Mesothelial cell of epicardium (in vitro differentiated cells): ENCODE data around the gene TMEM115. TPM values are rescaled to one million over a fixed set of nuclear protein-coding genes. Genes with fewer than 3 reads are reported as not detected.

Experiments
- DNase-seq, 2 experiments: peaks; one replicate each; pipeline ENCODE4 v3.0.0; 2021; ENCODE audit warnings: low spot score in 2 of 2; ENCODE audit not compliant: unreplicated experiment in 2 of 2
- H3K27ac Mint-ChIP-seq: 2 replicates; pipeline ENCODE4 v1.8.0; 2021; ENCODE audit warnings: mixed read lengths
- H3K27me3 Mint-ChIP-seq: 2 replicates; pipeline ENCODE4 v1.8.0; 2021; ENCODE audit warnings: low read depth, mixed read lengths
- H3K36me3 Mint-ChIP-seq: 2 replicates; pipeline ENCODE4 v1.8.0; 2021; ENCODE audit warnings: mixed read lengths
- H3K4me1 Mint-ChIP-seq: 2 replicates; pipeline ENCODE4 v1.8.0; 2021; ENCODE audit warnings: mixed read lengths
- H3K4me3 Mint-ChIP-seq: 2 replicates; pipeline ENCODE4 v1.8.0; 2021; ENCODE audit warnings: mild to moderate bottlenecking, moderate library complexity, mixed read lengths
- H3K9me3 Mint-ChIP-seq: 2 replicates; pipeline ENCODE4 v1.8.0; 2021; ENCODE audit warnings: mixed read lengths
- CTCF ChIP-seq: fragments of 200-600 bp; sonication (generic); IDR thresholded peaks from one replicate; pipeline ENCODE4 v1.5.0; 2021; ENCODE audit warnings: antibody characterized with exemption; ENCODE audit not compliant: unreplicated experiment
- total RNA-seq: library from RNA; stranded (reverse); gene quantifications from 3 replicates; pipeline ENCODE4 v1.2.1, GENCODE V29; 2021

The TMEM115 gene
- total RNA-seq, 1 donor from 2014 or later, result 38.6 TPM

DNA sequence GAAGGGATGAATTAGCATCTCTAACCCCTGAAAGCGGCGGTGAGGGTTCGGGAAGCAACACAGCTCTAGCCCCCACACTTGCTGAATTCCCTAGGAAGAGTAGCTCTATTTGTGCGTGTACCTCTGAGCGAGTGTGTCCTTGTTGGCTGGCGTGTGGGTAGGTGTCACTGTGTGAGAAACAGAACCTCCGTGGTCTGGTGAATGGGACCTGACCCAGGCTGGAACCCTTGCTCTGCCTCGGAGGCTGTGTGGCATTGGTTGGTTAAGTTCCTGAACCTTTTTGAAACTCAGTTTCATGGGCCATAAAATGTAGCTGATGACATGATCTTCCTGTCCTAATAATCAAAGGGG lies 414 bp upstream of the TMEM115 start:
- Mint-ChIP-seq H3K36me3 (no peaks in the 10 kb centered on the region), H3K27me3 (peaks cover 2% of the 10 kb centered on the region), H3K4me3 (peak overlapping the region; percentile 97), H3K4me1 (peaks cover 44% of the 10 kb centered on the region), H3K27ac (peak overlapping the region; percentile 96), H3K9me3 (no peaks in the 10 kb centered on the region)
- TF ChIP-seq CTCF, result no peak
- no peak for DNase-seq

- Mint-ChIP-seq H3K4me3 (peak overlapping the region; percentile 97), H3K9me3 (no peaks in the 10 kb centered on the region), H3K27ac (peak overlapping the region; percentile 87), H3K4me1 (peaks cover 34% of the 10 kb centered on the region), H3K36me3 (no peaks in the 10 kb centered on the region), H3K27me3 (peaks cover 2% of the 10 kb centered on the region)
- no peak for TF ChIP-seq CTCF
- no peak for DNase-seq
Observed at GRCh38 chr3:50358355-50358910, 888 bp downstream of the TMEM115 start.

GRCh38 chr3:50357481-50357880 lies 1.8 kb downstream of the TMEM115 start:
- TF ChIP-seq CTCF, result no peak
- no peaks in the 10 kb centered on the region for H3K9me3 Mint-ChIP-seq
- H3K27me3 Mint-ChIP-seq, result no peaks in the 10 kb centered on the region
- H3K27ac Mint-ChIP-seq, result peak overlapping the region; percentile 16
- peak overlapping the region; percentile 97 for H3K4me3 Mint-ChIP-seq
- no peaks in the 10 kb centered on the region for H3K36me3 Mint-ChIP-seq
- no peak for DNase-seq
- peaks cover 32% of the 10 kb centered on the region for H3K4me1 Mint-ChIP-seq

GRCh38 chr3:50356553-50356952 lies 2.8 kb downstream of the TMEM115 start:
- Mint-ChIP-seq H3K27ac (no peak overlapping the region), H3K4me1 (peaks cover 33% of the 10 kb centered on the region), H3K27me3 (no peaks in the 10 kb centered on the region), H3K36me3 (no peaks in the 10 kb centered on the region), H3K9me3 (no peaks in the 10 kb centered on the region), H3K4me3 (peak overlapping the region; percentile 97)
- TF ChIP-seq CTCF, result no peak
- no peak for DNase-seq

DNA sequence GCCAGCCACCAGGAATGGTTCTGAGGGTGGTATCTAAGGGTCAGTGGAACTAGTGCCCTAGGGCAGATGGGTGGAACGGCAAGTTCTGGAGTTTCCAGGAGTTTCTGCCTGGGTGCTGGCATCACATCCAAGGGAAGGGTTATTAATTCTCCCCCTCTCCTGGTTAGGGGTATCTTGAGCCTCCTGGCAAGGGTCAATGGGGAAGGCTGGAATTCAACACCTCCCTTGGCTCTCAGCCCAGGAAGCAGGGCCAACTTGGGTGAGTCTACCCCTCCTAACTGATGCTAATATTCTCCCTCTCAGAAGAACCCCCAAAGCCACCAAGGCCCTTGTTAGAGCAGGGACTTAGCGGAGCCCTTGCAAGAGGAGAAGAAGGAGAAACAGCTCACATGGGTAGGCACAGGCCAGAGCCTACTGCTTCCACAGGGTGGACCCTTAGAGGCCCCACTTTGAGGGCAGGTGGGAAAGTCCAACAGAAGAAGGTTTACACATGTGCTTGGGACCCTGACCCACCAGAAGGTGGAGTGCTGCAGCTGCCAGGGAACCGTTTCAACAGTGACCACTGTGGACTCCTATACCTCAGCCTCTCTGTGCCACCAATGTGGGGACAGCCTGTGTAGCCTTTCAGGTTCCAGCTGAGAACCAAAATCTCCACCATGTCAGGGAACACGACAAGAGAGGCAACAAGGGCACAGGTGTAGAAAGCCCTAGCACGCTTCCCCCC lies 3.3 kb downstream of the TMEM115 start:
- H3K27me3 Mint-ChIP-seq, result no peaks in the 10 kb centered on the region
- no peaks in the 10 kb centered on the region for H3K36me3 Mint-ChIP-seq
- TF ChIP-seq CTCF, result no peak
- no peak for DNase-seq
- H3K4me1 Mint-ChIP-seq, result peaks cover 39% of the 10 kb centered on the region
- H3K9me3 Mint-ChIP-seq, result no peaks in the 10 kb centered on the region
- peak overlapping the region; percentile 97 for H3K4me3 Mint-ChIP-seq
- H3K27ac Mint-ChIP-seq, result no peak overlapping the region
